A673 (cell line): ENCODE results near the gene TUBA8. TPM values are rescaled to one million over a fixed set of nuclear protein-coding genes. Genes with fewer than 3 reads are reported as not detected.

ENCODE experiments used
- BruUV-seq: library from RNA; stranded (reverse); fragments of 400-500 nt; replicated peaks from 2 replicates; lab custom pipeline; 2021; lab: Mats Ljungman, UMichigan
- CTCF ChIA-PET: fragments of 300-600 bp; sonication (Branson Sonifier 250); formaldehyde crosslinking; loops from one replicate; lab custom pipeline; 2022; ENCODE audit warnings: antibody characterized with exemption; lab: Charles Lee
- POLR2A ChIA-PET: fragments of 300-600 bp; sonication (Branson Sonifier 250); formaldehyde crosslinking; loops from one replicate; lab custom pipeline; 2022; ENCODE audit warnings: antibody characterized with exemption; ENCODE audit not compliant: low non-redundant PET; lab: Charles Lee
- DNase-seq: peaks from one replicate; pipeline ENCODE4 v3.0.0-alpha.2; 2015; ENCODE audit warnings: low spot score
- H3K27ac ChIP-seq: fragments of 200-600 bp; sonication (generic); 2 replicates; pipeline ENCODE4 v1.5.1; 2016; ENCODE audit warnings: mixed run types, low read depth, mild to moderate bottlenecking, mixed read lengths, antibody characterized with exemption, low read length; ENCODE audit not compliant: poor library complexity, severe bottlenecking
- H3K27me3 ChIP-seq: fragments of 200-600 bp; sonication (generic); replicated peaks from 2 replicates; pipeline ENCODE4 v1.6.1; 2017; ENCODE audit warnings: mixed run types, low read depth, mild to moderate bottlenecking, mixed read lengths, antibody characterized with exemption, low read length; ENCODE audit not compliant: insufficient read depth, poor library complexity
- H3K36me3 ChIP-seq: fragments of 200-600 bp; sonication (generic); 2 replicates; pipeline ENCODE4 v1.6.1; 2016; ENCODE audit warnings: mixed run types, mild to moderate bottlenecking, mixed read lengths, antibody characterized with exemption, low read length; ENCODE audit not compliant: insufficient read depth, poor library complexity, severe bottlenecking
- H3K4me1 ChIP-seq: fragments of 200-600 bp; sonication (generic); 2 replicates; pipeline ENCODE4 v1.6.1; 2017; ENCODE audit warnings: mixed run types, mild to moderate bottlenecking, mixed read lengths, antibody characterized with exemption, low read length; ENCODE audit not compliant: insufficient read depth, poor library complexity, severe bottlenecking
- H3K4me3 ChIP-seq: fragments of 200-600 bp; sonication (generic); 2 replicates; pipeline ENCODE4 v1.5.1; 2016; ENCODE audit warnings: low read depth, mixed run types, mild to moderate bottlenecking, mixed read lengths, low read length; ENCODE audit not compliant: poor library complexity, severe bottlenecking
- H3K9me3 ChIP-seq: fragments of 200-600 bp; sonication (generic); 2 replicates; pipeline ENCODE4 v1.6.1; 2016; ENCODE audit warnings: mixed run types, low read depth, mild to moderate bottlenecking, mixed read lengths, antibody characterized with exemption, low read length; ENCODE audit not compliant: poor library complexity, severe bottlenecking
- EZH2 ChIP-seq: fragments of 200-600 bp; sonication (generic); IDR thresholded peaks from 2 replicates; pipeline ENCODE4 v1.6.1; 2017; ENCODE audit warnings: borderline replicate concordance, low read depth, mild to moderate bottlenecking, mixed read lengths, antibody characterized with exemption, low read length; ENCODE audit not compliant: poor library complexity, severe bottlenecking
- intact Hi-C: fragments of 100-400 bp; cut with micrococcal nuclease; formaldehyde crosslinking; loops from one replicate; pipeline ENCODE4 v1.10.0; 2022; ENCODE audit not compliant: unreplicated experiment
- total RNA-seq: library from RNA; stranded (reverse); gene quantifications from 2 replicates; pipeline ENCODE4 v1.2.3, GENCODE V29; 2021
- TF ChIP-seq, protein P1 (sequence below): fragments of 300-800, 200-600 bp; sonication (generic); conservative IDR thresholded peaks from 2 replicates; pipeline ENCODE4 v1.5.1; 2017; ENCODE audit warnings: low read depth, mild to moderate bottlenecking, antibody characterized with exemption, low read length, moderate library complexity, mixed read lengths

TUBA8 gene
- total RNA-seq, 1 experiment from 2014 or later, result 3.1 TPM

DNA sequence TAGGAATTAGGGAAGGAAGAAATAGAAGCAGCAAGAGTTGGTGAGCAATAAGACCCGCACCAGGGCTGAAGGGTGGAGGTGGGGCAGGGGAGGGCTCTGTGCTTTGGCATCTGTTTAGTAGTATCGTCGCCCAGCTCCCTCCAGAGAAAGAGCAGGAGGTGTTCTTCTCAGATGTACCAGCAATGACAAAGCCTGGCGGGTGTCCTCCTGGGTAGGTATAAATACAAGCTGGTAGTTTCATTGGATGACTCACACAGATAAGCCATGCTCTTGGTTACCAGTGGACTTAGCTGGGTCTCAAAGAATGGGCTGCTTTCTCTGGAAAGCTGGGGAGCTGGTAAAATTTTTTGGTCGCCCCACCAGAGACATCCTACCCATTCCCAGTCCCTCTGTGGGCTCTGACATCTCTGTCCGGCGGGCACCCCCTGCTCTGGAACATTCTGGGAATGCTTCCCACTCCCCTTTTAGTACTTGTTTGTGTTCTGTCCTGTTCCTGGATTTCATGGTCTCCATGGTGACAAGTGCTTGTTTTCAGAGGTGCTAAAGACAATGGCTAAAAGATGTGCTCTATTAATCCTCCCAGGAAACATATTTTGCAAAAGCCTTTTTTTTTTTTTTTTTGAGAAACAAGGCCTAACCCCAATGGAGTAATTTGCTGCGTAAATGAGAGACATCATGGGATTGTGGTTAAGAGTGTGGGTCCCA is 15.4 kb upstream of the TUBA8 start:
- intact Hi-C loops, result no loop called here
- no TSS peak for BruUV-seq
- H3K27ac ChIP-seq, result no peak overlapping the region

DNA sequence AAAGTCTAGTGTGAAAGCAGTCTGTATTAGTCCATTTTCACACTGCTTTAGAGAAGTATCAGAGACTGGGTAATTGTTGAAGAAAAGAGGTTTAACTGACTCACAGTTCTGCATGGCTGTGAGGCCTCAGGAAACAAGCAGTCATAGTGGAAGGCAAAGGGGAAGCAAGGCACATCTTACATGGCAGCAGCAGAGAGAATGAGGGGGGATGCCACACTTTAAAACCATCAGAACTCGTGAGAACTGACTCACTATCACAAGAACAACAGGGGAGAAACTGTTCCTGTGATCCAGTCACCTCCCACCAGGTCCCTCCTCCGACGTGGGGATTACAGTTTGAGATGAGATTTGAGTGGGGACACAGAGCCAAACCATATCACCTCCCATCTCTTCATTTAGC is 13.8 kb upstream of the TUBA8 start:
- Histone ChIP-seq H3K36me3 (no peaks in the 10 kb centered on the region), H3K4me3 (no peak overlapping the region), H3K9me3 (no peaks in the 10 kb centered on the region), H3K27ac (no peak overlapping the region), H3K27me3 (no peaks in the 10 kb centered on the region), H3K4me1 (no peaks in the 10 kb centered on the region)
- no TSS peak for BruUV-seq
- CTCF ChIA-PET, result no interaction called here
- POLR2A ChIA-PET, result no interaction called here
- no peak for TF ChIP-seq EZH2
- TF ChIP-seq, protein P1, sequence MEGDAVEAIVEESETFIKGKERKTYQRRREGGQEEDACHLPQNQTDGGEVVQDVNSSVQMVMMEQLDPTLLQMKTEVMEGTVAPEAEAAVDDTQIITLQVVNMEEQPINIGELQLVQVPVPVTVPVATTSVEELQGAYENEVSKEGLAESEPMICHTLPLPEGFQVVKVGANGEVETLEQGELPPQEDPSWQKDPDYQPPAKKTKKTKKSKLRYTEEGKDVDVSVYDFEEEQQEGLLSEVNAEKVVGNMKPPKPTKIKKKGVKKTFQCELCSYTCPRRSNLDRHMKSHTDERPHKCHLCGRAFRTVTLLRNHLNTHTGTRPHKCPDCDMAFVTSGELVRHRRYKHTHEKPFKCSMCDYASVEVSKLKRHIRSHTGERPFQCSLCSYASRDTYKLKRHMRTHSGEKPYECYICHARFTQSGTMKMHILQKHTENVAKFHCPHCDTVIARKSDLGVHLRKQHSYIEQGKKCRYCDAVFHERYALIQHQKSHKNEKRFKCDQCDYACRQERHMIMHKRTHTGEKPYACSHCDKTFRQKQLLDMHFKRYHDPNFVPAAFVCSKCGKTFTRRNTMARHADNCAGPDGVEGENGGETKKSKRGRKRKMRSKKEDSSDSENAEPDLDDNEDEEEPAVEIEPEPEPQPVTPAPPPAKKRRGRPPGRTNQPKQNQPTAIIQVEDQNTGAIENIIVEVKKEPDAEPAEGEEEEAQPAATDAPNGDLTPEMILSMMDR, result no peak
- intact Hi-C loops, result no loop called here
- no peak for DNase-seq

More for the DNA sequence above, 15.4 kb upstream of the TUBA8 start:
- Histone ChIP-seq H3K9me3 (no peaks in the 10 kb centered on the region), H3K36me3 (no peaks in the 10 kb centered on the region), H3K4me1 (no peaks in the 10 kb centered on the region), H3K4me3 (no peak overlapping the region), H3K27me3 (no peaks in the 10 kb centered on the region)
- ChIA-PET POLR2A (no interaction called here), CTCF (no interaction called here)
- no peak for DNase-seq
- TF ChIP-seq, protein P1, result no peak
- no peak for TF ChIP-seq EZH2

DNA sequence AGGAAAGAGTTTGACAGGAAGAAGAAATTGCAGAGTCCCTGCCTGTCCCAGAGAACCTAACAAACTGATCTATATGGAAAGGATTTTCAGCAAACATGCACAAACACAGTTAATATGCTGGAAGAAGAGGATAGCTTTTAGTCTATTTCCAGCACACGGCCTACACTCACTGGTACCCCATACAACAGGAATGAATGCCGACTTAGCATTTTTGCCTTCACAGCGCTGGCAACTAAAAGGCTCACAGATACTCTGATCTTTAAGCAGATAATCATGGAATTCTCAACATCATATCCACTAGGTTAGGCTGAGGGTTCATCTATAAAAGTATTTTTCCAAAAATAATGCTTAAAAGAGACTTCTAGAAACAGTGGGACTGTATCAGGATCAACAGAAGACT is 9.8 kb upstream of the TUBA8 start:
- no TSS peak for BruUV-seq
- TF ChIP-seq, protein P1, result no peak
- TF ChIP-seq EZH2, result no peak
- ChIA-PET POLR2A (no interaction called here), CTCF (no interaction called here)
- Histone ChIP-seq H3K27ac (no peak overlapping the region), H3K4me1 (no peaks in the 10 kb centered on the region), H3K36me3 (no peaks in the 10 kb centered on the region), H3K9me3 (no peaks in the 10 kb centered on the region), H3K4me3 (no peak overlapping the region), H3K27me3 (no peaks in the 10 kb centered on the region)
- intact Hi-C loops, result no loop called here
- DNase-seq, result no peak
